Kasumi-1 (cell line): Measurements from ENCODE around the gene NR4A2.

Experiments
- DNase-seq, 2 experiments: peaks; one replicate each; lab custom pipeline; 2025; lab: John Stamatoyannopoulos, UW

Gene NR4A2

DNA sequence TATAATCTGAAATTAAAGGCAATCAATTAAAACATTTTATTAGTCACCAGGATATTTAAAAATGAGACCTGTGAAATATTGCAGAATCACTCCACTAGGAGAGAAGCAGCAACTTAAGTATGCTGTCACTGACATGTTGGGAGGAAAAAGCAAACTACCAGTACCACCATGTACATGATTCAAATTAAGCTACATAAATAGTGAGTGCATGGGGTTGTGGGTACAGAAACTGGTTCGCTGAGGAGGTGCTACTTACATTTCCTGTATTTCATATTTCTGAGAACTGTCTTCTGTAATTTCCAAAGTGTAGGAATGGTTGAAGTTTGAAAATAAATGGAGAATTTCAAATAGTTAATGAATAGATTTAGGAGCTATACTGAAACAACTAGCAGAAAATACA is 7.9 kb upstream of the NR4A2 start:
- DNase-seq = peak; percentile 16 to 23

DNA sequence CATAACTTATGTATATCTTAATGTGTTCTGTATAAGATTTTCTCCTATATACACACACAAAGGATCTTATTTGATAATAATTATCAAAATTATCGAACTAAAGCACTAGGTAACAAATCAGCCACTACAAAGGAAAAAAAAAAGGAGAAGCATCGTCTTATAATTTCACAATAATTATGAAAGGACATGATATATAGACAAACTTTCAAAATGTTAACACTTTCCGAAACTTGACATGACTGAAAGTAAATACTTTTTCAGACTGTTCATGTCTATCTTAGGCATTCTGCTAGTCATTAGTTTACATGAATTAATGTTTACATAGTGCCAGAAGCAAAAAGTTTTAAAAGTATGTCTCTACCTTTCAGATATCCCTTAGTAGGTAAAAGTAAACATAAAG is 7.3 kb upstream of the NR4A2 start:
- no peak for DNase-seq

DNA sequence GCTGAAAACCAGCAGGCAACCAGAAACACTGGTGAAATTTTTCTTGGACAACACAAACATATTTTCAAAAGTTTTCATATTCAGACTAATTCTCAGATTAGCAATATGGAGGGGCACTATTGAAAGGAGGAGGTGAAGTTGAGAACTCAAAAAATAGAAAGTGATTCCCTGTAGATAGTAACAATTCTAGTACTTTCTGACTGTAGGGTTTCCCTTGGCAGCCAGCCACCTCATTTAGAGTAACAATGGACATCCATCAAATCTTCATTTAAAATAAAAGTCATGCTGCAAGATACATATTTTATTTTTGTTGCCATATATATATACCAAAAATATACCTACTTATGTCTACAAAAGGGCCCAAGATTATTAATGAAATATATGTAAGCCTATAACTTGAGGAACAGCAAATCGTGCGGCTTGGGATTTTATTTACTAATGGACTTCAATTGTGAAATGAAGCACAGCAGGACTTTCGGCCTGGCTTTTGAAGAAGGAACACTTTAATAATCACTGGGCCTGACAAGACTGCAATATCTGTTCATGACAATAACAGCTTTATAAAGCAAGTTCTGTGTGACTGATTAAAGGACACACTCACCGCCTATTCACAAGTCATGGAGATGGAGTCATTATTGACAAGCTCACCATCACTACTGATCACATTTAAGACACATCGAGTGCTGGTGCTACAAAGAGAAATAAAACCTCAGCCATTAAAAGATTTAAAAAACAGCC is 6.8 kb upstream of the NR4A2 start:
- no peak for DNase-seq

DNA sequence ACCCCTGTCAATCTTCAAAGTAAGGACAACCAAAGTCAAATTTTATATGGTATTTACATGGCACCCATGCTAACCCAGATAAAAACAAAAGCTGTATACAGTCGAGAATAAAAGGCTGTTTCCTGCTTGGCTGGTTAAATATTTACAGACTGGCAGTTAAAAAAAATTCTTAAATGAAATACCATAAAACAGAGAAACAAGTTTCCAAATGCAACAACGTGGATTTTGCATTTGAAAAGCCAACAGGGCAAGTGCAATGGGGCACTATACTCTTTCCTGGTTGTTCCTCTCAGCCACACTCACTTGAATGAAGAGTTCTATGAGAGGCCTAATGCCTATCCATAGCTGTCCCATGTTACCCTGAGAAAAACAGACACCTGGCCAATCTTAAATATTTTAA is 6.1 kb upstream of the NR4A2 start:
- DNase-seq = no peak

DNA sequence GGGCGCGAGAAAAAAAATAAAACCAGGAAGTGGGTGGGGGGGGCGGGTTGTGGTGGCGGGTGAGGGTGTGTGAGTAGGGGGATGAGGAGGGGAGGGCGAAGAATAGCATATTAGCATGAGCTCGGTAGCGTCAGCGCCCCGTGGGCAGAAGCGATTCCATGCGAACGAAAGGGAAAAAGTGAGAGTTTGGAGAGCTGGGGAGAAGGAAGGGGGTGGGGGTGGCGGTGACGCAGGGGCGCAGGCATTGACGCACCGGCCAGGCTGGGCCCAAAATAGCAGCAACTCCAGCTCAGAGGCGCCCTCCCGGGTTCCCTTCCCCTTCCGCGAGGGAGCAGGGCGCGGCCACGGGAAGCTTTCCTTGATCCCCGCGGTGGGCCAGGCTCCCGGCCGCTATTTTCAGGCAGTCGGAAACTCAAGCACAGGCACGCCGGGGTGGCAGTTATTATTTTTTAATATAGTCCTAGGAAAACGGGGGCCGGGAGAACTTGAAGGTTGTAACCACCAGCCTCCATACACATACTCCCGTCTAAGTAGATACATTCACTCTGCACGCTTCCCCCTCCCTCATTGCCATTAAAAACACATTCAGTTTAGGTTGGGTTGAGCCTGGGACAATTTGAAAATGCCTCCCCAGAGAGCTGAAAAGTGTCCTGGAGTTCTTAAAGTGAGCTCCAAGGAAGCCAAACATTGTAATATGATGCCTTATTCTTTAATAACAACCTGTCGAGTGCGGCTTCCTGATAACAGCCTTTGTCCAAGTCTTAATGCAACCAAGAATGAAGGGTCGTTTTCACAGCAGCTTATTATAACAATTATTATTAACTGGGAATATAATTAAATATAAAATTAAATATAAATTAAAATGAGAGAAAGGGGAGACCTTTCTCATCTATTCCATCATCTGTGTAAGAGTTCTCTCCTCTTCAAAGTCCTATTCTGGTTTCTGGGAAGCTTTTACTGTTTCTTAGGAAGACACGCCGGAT is 2.3 kb upstream of the NR4A2 start:
- DNase-seq = peak; percentile 88

DNA sequence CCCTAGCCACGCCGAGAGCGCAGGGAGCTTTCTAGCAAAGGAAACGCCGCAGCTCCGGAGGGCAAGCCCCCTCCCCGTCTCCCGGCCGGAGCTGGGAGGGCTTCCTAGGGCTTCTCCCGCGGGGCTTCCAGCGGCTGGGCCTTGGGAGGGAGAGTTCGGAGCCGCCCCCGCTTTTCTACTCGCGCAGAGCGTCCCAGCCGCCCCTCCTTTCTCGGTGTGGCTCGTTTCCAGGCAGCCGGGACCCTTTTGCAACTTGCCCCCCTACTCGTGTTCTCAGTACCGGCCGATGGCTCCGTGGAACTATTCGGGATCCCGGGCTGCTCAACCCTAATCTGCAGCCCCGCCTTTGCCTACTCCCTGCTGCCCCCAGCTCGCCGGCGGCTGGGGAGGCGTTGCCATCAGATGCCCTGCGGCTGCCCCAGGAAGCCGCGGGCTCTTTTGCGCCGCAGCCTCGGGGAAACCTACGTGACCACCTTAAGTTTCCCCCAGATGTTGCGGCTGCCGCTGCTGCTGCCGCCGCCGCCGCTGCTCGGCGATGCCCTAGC is 1.5 kb upstream of the NR4A2 start:
- DNase-seq = peak; percentile 68 to 84

DNA sequence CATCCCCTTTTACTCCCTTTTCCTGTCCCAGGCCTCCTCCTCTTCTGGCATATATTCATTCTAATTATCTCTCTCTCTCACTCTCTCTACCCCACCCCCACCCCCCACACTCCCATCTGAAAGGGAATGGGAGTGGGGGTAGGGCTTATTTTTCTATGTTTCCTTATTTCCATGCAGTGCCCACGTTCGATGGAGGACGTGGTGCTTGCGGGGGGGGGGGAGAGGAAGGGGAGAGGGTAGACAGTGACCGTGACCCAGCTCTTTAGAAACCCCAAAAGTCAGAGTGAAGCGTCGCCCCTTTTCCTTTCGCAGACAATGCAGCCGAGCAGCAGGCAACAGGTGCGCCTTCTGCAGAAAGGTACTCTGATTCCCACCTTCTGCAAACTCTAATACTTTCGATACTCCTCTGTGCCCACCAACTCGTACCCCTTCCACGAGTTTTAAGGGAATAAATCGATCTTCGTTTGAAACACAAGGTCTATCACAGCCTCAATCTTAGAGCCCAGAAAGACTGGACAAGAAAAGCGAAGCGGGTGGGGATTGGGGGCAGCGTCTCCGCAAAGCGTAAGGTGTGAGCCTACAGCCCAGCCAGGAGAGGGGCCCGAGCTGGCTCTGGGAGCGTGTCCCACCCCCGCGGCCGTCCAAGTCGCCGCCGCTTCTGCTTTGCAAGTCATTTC is 891 bp upstream of the NR4A2 start:
- peak; percentile 41 to 42 for DNase-seq

DNA sequence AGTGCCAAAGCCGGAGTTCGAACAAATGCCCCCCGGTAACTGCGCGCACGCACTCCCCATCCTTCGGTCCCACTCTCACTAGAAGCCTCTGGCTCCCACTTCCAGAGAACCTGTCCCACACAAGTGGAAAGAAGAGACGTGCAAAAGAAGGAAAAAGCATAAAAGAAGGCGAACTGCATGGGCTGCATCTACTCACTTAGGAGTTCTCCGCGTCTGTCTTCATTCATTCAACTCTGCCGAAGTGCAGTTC is 312 bp downstream of the NR4A2 start:
- DNase-seq = peak in 1 of 2 experiments; percentile 67

DNA sequence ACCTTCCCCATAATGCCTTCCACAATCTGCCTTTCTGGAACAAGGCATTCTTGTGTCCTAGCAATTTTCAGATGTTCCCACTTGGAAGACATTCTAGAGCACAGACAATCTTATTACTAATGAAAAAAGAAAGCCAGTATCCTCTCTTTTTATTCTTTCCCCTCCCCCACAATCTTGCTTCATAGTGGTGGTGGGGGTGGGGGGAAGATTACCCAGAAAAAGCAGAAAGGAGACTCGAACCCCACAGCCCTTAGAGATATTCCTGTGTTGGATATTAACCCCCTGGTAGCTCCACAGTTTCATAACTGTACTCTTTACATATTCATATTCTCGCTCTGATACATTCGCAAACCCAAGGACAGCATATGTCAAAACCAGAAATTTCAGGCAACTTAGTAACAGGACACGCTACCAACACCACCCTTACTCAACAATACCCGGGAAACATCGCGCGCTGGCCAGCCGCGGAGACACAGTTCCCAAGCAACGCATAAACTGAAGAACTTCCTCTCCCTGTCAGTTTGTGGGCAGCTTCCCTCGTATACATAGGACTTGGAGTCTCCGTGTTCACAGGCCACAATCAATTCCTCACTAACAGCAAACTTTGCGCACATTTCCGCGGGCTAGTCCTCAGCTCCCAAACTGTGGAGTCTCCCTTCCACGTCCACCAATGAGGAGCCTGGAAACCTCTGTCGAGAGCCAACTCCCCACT is 793 bp downstream of the NR4A2 start:
- peak; percentile 94 to 97 for DNase-seq

DNA sequence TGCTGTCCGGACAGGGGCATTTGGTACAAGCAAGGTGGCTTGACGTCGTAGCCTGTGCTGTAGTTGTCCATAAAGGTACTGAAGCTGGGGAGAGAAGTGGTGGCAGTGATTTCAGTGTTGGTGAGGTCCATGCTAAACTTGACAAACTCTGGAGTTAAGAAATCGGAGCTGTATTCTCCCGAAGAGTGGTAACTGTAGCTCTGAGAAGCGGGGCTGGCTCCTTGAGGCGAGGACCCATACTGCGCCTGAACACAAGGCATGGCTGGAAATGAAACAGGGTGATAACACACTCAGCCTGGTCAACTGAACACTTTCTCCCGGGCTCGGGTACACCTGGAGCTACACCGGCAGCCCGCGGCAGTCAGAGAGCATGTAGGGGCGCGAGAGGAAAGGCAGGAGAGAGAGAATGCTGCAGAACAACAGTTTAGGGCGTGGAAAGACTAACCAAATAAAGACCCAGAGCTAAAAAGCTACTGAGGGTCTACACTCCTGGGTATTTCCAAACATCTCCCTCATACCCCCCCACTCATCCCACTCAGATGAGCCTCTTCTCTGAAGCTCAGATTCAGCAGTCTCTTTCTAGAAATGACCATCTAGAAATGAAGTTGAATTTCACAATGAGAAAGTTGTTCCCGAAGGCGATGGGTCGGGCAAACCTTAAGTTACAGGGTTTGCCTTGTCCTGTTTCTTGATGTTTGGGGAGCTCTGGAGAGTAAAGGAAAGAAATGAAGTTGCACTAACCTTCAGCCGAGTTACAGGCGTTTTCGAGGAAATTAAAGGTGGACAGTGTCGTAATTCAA is 2.4 kb downstream of the NR4A2 start:
- DNase-seq = no peak

DNA sequence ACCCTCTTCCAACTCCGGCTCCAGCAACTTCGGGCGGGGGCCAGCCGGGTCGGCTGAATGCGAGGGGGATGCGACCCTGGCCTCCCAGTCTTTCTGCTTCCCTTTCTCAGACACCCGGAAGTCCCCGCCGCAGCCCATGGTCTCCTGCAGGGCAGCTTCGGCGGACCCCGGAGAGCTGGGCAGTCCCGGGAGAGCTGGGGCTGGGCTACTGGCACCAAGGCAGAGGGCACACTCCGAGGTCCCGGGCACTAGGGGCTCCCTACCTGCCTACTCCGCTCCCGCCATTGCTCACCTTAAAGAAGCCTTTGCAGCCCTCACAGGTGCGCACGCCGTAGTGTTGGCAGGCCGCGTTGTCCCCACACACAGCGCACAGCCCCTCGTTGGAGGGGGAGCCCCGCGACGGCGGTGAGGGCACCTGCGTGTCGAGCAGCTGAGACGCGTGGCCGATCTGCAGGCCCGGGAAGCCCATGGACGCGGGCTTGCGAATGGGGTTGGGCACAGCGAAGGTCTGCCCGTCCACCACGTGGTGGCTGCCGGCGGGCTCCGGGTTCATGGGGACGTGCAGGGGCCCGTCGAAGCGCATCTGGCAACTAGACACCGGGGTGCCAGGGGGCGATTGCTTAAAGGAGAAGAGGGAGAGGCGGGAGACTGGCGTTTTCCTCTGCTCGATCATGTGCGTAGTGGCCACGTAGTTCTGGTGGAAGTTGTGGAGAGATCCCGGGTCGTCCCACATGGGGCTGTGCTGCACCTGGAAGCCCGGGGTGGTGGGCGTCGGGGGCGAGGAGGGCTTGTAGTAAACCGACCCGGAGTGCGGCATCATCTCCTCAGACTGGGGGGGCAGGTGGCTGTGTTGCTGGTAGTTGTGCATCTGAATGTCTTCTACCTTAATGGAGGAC is 3.2 kb downstream of the NR4A2 start:
- DNase-seq = no peak

DNA sequence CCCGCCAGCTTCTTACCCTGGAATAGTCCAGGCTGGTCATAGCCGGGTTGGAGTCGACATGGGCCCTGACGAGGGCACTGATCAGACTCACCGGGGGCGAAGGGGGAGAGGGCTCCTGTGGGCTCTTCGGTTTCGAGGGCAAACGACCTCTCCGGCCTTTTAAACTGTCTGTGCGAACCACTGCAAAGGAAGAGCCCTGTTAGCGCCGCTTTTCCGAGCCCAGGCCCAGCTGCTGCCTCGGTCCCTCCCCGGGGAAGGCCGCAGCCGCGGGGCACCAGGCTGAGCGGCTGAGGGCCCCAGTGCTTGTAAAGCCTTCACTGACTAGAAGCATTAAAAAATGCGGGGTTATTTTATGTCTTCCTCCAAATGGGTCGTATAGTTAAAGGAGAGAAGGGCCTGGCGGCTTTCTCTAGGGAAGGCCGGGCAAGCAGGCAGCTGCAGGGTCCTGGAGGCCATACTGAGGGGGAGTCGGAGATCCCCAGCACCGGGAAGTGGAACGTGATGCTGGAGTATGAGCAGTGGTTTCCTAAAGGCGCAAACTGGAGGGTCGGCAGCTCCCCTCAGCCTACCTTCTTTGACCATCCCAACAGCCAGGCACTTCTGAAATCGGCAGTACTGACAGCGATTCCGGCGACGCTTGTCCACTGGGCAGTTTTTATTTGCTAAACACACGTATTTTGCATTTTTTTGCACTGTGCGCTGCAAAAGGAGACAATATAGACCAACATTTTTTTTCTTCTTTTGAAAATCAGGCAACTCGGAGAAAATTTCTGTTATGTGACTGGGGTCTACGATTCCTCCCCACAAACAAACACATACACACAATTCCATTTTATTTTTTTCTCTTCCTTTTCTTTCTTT is 4.5 kb downstream of the NR4A2 start:
- no peak for DNase-seq

DNA sequence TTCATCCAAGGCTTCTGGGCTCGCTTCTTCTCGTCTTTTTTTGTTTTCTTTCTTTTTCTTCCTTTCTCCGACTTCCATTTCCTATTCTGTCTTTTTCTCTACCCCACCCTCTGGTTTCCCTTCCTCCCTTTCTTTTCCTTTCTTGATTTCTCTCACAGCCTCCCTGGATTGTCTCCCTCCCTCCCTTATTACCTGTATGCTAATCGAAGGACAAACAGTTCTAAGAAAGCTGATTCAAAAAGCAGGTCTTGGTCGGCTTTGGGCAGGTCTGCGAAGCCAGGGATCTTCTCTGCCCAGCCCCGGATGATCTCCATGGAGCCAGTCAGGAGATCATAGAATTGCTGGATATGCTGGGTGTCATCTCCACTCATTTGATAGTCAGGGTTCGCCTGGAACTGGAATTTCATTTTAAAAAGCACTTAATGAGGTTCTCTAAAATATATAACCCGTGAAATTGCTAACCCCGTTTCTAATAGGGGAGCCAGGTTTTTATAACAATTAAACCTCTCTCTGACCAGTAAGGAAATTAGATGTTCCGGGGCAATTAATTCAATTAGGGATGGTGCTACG is 5.9 kb downstream of the NR4A2 start:
- no peak for DNase-seq

DNA sequence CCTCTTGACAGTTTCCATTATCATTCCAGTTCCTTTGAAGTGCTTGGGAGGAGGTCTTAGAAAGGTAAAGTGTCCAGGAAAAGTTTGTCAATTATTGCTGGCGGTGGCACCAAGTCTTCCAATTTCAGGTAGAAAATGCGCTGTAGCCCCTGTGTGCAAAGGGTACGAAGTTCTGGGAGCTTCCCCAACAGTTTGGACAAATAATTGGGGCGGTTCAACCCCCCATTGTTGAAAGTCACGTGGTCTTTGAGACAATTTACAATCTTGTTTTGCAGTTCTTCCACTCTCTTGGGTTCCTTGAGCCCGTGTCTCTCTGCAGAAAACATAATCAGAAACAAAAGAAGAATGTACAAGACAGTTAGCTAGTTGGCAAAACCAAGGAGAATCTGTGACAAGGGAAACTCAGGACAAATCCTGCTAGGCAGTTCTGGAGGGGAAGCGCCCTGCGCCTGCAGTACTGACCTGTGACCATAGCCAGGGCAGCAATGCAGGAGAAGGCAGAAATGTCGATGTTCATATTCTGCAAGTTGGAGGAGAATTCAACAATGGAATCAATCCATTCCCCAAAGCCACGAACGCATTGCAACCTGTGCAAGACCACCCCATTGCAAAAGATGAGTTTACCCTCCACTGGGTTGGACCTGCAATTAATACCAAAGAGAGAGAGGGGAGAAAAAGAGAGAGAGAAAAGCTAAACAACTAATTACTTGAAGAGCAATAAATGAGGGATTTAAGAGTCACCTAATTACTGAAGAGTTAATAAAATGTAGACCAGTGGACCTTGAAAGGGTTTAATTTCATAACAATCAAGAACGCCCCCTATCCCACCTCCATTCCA is 6.6 kb downstream of the NR4A2 start:
- DNase-seq = no peak

DNA sequence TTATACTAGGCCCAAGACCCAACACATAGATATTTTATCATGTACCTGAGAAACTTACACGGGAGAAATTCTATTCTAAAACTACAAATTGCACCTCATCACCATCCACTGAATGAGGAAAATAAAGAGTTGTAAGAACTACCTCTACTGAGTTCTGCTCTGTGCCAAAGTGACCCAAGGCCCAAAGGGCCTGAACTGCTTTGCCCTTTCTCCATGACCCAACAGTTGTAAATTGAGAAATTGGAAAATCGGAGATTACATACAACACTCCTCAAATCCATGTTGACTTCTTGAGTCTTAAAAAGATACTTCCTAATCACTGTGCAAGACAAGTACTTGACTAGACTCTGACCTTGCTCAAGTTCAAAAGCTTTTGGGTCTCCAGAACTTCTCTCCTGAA is 8.8 kb downstream of the NR4A2 start:
- no peak for DNase-seq

DNA sequence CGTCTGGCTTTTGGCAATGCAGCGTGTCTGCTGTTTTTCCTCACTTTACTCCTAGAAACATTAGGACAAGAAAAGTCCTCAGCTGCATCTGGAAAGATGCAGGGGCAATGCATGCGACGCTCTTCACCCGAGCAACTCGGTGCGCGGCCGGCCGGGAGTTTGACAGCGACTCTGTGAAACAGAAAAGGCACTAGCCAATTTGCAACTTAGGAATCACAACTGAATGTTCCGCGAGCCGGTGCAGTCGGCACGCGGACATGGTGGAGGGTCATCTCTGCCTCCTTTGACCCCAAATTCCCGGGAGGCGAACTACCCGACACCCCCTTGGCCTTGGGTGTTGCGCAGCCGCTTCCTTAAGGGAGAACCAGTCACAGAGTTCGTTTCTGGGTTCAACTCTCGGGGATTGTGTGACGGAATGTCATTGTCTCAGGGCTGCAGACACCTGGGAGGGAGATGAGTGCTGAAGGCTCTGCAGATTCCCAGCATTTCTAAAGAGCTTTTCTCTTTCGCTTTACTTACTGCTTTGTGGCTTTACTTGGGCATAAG is 9.8 kb downstream of the NR4A2 start:
- DNase-seq = no peak

DNA sequence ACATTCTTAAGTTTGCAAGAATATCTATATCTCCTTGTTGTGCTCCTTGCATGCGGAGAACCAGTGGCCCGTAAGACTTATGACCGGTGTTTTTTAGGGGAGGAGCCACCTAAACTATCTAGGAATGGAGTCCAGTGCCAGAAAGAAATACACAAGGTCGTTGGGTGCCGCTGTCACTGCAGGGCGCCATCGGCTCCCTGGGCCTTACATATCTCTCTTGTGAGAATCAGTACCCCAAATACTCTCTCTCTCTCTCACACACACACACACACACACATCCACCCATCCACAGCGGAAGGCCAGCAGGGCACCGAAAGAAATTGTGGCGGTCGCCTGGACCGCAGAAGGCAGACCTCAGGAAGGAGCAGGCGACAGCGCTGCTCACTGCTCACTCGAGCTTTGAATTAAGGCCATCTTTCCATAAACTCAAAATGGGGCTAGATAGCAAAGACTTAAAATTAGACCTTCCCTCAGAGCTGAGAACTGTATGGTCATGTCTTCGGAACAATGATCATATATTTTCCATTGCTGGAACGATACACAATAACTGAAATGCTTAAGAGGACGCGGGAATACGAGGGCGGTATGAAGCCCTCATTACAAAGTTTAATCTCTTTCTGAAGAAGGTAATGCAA is 10.4 kb downstream of the NR4A2 start:
- no peak for DNase-seq
